ENCODE measurements around the gene LTB4R2. TPM values are rescaled to one million over a fixed set of nuclear protein-coding genes. Genes with fewer than 3 reads are reported as not detected.
"Not testable (repeated sequence)": the region's sequence is repeated elsewhere in the genome, so short reads cannot be mapped to it uniquely, and the experiment has no call there.

The LTB4R2 gene
- total RNA-seq, 1 experiment from 2014 or later, result 0.72 TPM

DNA sequence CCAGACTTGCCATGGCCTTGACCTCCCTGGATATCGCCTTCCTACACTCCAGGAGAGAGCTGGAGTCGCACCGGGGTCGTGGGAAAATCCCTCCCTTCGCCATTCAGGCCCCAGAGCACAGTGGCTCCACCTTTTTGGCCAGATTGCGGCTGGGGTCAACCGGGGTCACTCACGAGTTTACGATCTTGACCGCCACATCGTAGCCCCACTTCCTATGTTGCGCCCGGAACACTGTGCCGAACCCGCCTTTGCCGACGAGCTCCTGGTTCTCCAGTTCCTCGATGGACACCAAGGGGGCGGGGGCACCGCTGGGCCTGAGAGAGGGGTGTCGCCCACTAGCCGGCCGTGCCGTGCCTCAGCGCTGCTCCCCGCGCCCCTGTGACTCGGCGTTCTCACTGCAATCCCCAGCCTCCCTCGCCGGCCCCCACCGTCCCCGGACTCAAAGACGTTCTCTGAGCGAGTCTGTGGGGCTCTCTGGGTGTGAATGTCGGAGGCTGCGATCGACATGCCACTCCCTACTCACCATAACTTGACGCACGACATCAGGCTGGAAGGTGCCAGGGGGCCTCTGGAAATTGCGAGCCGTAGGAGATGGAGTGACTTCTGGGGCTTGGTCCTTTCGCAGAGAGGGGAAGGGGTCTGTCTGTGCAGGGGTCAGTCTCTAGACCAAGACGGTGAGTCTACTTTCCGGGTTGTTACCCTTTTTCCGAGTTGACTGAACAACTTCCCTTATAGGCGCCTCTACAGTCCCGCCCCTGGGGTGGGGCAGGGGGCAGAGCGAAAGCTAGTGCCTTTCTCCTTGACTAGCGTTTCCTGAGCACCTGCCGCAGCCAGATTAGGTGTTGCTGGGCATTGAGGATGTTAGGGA lies 29.6 kb downstream of the LTB4R2 start, which contains the start of gene RIPK3:
TSS of gene RIPK3 (minus strand) at position 708 of the 868 bp plus-strand sequence. CDS start at position 543, 165 bp downstream.
- DNase-seq (ENCODE audit: low read depth), result no peak

DNA sequence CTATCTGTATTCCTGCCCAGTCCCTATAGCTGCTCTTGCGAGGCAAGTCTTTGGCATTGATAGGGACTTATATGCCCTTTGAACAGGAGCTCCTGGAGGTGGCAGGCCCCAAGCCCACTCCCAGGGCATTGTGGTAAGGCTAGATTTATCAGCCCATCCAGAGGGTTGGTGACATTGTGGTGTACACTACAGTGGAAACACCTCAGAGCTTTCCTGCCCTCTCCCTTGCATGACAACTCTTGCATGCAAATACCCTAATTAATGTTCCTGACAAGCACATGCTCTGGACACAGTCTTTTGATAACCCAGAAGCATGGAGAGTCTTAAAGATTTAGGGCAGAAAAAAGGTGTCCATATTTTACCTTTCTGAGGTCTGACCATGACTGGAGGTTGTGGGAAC lies 30.7 kb downstream of the LTB4R2 start:
- DNase-seq (ENCODE audit: low read depth), result no peak

DNA sequence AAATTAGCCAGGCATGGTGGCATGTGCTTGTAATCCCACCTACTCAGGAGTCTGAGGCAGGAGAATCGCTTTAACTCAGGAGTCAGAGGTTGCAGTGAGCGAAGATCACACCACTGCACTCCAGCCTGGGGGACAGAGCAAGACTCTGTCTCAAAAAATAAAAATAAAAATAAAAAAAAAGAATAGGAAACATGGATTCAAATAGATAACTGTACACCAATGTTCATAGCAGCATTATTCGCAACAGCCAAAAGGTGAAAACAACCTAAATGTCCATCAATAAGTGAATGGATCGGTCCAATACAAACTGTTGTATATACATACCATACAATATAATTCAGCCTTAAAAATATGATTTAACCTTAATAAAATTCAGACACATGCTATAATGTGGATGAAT lies 32.9 kb downstream of the LTB4R2 start:
- DNase-seq (ENCODE audit: low read depth), result no peak

DNA sequence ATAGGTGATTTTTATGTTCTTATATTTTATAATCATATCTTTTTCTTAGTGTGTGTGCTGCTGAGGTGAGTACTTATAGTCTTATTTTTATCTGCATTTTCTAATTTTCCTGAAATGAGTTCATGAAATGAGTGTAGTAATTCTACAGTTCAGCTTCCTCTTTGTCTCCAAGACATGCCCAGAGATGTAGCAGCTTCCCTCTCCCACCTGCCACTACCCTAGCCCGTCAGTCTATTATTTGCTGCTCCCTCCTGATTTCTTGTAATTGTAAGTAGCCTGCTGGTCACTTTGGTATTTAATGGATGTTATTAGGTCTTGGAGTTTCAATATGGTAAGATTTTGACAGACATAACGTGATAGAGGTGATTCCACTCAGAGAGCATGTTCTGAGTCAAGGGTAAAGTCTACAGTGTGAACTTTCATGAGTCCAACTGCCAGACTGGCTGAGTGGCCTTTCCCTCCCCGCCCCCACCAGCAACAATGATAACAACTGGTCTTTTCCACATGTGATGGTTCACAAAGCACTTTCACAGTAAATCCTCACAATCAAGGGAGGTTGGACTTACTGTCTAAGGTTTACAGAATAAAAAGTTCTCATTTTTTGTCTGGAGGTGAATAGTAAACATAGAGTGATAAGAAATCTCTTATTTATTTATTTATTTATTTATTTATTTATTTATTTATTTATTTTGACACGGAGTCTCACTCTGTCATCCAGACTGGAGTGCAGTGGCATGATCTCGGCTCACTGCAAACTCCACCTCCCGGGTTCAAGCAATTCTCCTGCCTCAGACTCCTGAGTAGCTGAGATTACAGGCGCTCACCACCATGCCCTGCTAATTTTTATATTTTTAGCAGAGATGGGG lies 34.1 kb downstream of the LTB4R2 start:
- DNase-seq (ENCODE audit: low read depth), result no peak

DNA sequence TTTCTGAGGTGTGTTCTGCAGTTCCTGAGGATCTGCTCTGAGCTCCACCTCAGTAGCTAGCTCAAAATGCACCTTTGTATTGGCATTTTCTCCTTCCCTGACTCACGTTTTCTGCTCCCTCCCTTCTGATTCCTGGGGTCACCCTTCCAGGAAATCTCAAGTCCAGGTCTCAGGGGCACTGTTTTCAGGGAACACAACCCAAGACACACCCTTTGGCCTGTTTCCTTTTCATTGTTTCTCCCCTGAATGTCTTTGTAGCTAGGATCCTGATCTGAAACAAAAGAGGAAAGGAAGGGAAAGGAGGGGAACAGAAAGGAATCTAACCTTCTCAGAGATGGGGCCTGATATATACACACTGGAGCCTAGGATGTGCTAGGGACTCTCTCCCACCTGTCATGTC lies 37.2 kb downstream of the LTB4R2 start:
- DNase-seq (ENCODE audit: low read depth), result no peak

DNA sequence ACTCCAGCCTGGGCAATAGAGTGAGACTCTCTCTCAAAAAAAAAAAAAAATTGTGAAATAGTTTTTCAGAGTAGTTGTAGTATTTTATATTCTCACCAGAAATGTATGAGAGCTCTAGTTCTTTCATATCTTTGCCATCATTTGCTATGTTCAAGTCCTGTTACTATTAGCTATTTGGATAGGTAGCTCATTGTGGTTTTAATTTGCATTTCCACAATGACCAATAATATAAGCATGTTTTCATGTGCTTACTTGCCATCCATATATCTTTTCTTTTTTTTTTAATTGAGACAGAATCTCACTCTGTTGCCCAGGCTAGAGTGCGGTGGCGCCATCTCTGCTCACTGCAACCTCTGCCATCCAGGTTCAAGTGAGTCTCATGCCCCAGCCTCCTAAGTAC lies 38.2 kb downstream of the LTB4R2 start:
- no peak for DNase-seq (ENCODE audit: low read depth)

DNA sequence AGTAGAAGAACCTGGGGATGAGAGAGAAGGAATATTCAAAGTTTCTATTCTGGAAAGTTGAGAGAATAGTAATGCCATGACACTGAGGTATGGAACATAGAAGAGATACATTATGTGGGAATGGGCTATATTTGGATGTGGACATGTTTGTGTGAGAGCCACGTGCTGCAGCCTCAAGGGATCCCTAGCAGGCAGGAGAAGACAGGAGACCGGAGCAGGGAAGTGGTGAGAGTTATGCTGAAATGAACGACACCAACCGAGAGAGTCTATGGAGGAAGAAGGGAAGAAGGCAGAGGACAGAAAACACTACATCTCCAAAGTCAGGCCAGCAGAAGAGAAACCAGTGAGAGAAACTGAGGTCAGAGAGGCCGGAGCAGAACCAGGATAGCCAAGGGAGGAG lies 39.8 kb downstream of the LTB4R2 start:
- no peak for DNase-seq (ENCODE audit: low read depth)

DNA sequence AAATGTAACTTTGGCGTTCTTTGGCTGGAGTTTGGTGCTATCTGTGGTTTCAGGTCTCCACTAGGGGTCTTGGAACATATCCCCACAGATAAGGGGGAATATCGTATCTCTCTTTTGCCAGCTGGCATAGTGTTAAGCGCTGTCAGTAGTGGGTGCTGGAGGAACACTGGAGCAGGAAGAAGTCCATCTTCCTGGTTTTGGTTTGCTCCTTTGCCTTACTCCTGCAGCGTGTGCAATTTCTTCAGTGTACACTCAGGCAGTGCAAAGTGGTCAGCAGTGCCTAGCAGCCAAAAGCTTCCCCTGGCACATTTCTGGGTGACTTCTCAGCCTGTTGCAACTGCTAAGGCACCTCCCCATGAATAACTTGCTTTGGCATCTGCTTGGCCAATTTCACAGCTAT lies 41.6 kb downstream of the LTB4R2 start:
- peak; percentile 36 for DNase-seq (ENCODE audit: low read depth)

DNA sequence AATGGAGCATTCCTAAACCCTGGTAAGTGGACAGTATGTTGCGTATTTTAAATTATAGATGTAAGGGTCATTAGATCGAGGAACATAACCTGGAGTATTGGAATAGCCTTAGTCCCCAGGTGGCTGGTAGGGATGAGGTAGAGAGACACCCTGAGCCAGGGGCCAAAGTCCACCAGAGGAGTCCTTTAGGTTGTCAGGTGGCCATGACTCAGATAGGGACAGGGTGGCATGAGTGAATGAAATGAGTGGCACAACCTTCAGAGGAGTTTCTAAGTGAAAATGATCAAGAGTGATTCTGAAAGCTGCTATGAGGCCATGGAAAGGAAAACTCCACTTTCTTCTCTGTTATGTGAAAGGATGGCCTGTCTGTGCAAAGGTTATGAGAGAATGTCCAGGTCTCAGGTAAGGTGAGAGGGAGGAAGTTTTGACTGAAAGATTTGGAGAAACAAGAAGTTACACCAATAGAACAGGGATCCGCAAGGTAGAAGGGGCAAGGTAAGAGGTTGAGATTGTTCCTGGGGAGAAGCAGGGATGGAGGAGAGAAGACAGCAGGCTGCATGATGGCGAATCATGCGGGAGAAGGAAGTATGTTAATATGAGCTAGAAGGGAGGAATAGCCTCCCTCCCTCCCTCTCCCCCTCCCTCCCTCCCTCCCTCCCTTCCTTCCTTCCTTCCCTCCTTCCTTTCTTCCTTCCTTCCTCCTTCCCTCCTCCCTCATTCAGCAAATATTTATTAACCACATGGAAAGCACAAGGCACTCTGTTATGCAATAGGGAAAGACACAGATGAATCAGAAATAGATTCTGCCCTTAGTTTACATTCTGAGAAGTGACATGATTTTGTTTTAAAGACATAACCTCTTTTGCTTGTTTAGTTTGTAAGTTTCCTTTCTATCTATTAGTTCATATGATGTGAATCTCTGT lies 43.9 kb downstream of the LTB4R2 start:
- no peak for DNase-seq (ENCODE audit: low read depth)

DNA sequence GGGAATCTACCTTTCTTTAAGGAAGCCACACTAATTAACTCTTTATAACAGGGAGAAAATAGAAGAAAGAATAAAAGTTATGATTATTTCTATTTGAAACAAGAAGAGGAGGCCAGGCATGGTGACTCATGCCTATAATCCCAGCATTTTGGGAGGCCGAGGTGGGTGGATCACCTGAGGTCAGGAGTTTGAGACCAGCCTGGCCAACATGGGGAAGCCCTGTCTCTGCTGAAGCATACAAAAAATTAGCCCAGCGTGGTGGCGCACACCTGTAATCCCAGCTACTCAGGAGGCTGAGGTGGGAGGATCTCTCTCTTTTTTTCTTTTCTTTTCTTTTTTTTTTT lies 44.5 kb downstream of the LTB4R2 start:
- not testable (repeated sequence) for DNase-seq (ENCODE audit: low read depth)

DNA sequence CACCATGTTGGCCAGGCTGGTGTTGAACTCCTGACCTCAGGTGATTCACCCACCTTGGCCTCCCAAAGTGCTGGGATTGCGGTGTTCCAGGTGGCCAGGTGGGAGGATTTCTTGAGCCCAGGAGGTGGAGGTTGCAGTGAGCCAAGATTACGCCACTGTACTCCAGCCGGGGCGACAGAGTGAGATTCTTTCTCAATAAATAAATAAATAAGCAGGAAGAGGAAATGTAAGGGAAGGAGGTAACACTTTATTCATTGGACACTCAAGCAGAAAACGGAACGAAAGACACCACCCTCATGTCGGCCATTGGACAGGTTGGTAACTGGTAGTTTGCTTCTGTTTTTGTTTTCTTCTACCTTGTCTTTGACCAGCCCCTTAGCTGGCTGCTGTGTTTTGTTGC lies 45.1 kb downstream of the LTB4R2 start:
- DNase-seq (ENCODE audit: low read depth), result no peak

DNA sequence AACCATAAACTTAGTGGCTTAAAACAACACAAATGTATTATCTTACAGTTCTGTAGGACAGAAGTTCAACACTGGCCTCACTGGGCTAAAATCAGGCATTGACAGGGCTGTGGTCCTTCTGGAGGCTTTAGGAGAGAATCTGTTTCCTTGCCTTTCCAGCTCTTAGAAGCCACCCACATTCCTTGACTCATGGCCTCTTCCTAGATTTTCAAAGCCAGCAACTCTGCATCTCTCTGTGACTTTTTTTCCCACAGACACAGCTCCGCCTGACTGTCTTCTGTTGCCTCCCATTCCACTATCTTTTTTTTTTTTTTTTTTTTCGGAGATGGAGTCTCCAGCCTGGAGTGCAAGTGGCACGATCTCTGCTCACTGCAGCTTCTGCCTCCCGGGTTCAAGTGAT lies 46.3 kb downstream of the LTB4R2 start:
- DNase-seq (ENCODE audit: low read depth), result no peak

DNA sequence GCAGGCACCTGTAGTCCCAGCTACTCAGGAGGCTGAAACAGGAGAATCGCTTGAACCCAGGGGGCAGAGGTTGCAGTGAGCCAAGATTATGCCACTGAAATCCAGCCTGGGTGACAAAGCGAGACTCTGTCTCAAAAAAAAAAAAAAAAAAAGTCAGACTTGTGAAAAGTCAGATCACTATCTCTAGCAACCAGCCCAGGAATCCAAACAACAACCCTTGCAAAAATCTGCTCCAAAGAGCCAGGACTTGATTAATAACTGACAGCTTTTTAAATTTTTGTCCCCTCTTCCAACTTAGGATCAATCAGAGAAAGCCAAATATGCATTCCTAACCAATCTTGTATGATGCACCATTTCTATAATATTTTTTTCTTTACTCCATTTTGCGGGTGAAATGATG lies 50.3 kb downstream of the LTB4R2 start:
- no peak for DNase-seq (ENCODE audit: low read depth)

DNA sequence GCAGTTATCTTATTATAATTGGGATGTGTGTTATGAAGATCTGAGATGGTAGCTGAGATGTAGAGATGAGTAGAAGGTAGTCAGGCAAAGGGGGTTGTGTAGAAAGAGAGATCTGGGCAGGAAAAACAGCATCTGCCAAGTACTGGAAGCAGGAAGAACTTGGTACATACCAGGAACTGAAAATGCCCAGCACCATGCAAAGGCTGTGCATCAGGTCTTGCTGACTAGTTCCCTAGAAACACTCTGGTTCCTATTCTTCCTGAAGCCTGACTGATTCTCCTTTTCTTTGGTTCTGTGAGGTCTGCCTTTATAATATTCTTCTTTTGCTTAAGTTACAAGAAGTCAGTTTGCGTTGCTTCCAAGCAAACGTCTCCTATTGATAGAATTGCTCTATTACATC lies 51.4 kb downstream of the LTB4R2 start:
- no peak for DNase-seq (ENCODE audit: low read depth)

Other genes with a start within 250 kb of the LTB4R2 start
- not detected in 2 replicates for gene CPNE6, start 238.6 kb upstream of the LTB4R2 start, total RNA-seq (2014; rRNA removed; shearing (Covaris generic))
- gene PCK2, start 215.8 kb upstream of the LTB4R2 start, total RNA-seq (2014; rRNA removed; shearing (Covaris generic)), result 12.3 and 12.5 TPM in 2 replicates
- 42.9 and 57.1 TPM in 2 replicates for gene DCAF11, start 195.4 kb upstream of the LTB4R2 start, total RNA-seq (2014; rRNA removed; shearing (Covaris generic))
- 0.60 and 1.5 TPM in 2 replicates for gene NRL, start 195.2 kb upstream of the LTB4R2 start, total RNA-seq (2014; rRNA removed; shearing (Covaris generic))
- 0.20 TPM in 1 of 2 replicates, not detected in the other for gene FITM1, start 179.5 kb upstream of the LTB4R2 start, total RNA-seq (2014; rRNA removed; shearing (Covaris generic))
- 294 and 310 TPM in 2 replicates for gene PSME1, start 173.9 kb upstream of the LTB4R2 start, total RNA-seq (2014; rRNA removed; shearing (Covaris generic))
- 25.8 and 32.6 TPM in 2 replicates for gene EMC9, start 168.5 kb upstream of the LTB4R2 start, total RNA-seq (2014; rRNA removed; shearing (Covaris generic))
- 237 and 262 TPM in 2 replicates for gene PSME2, start 163.5 kb upstream of the LTB4R2 start, total RNA-seq (2014; rRNA removed; shearing (Covaris generic))
- 28.5 and 37.8 TPM in 2 replicates for gene RNF31, start 162.6 kb upstream of the LTB4R2 start, total RNA-seq (2014; rRNA removed; shearing (Covaris generic))
- 39.3 and 54.4 TPM in 2 replicates for gene IRF9, start 148.9 kb upstream of the LTB4R2 start, total RNA-seq (2014; rRNA removed; shearing (Covaris generic))
- gene REC8, start 138.1 kb upstream of the LTB4R2 start, total RNA-seq (2014; rRNA removed; shearing (Covaris generic)), result 0.39 and 1.1 TPM in 2 replicates
- 22.9 and 30.9 TPM in 2 replicates for gene IPO4, start 121.3 kb upstream of the LTB4R2 start, total RNA-seq (2014; rRNA removed; shearing (Covaris generic))
- 52.5 and 69.2 TPM in 2 replicates for gene TM9SF1, start 114.7 kb upstream of the LTB4R2 start, total RNA-seq (2014; rRNA removed; shearing (Covaris generic))
- gene TSSK4, start 104.4 kb upstream of the LTB4R2 start, total RNA-seq (2014; rRNA removed; shearing (Covaris generic)), result not detected in 2 replicates
- gene CHMP4A, start 96.7 kb upstream of the LTB4R2 start, total RNA-seq (2014; rRNA removed; shearing (Covaris generic)), result 13.5 and 39.7 TPM in 2 replicates
- 23.3 and 26.2 TPM in 2 replicates for gene MDP1, start 94.1 kb upstream of the LTB4R2 start, total RNA-seq (2014; rRNA removed; shearing (Covaris generic))
- 306 and 349 TPM in 2 replicates for gene NEDD8, start 77.8 kb upstream of the LTB4R2 start, total RNA-seq (2014; rRNA removed; shearing (Covaris generic))
- 51.2 and 52.9 TPM in 2 replicates for gene GMPR2, start 77.2 kb upstream of the LTB4R2 start, total RNA-seq (2014; rRNA removed; shearing (Covaris generic))
- gene TINF2, start 67.5 kb upstream of the LTB4R2 start, total RNA-seq (2014; rRNA removed; shearing (Covaris generic)), result 39.5 and 42.9 TPM in 2 replicates
- 0.60 and 0.78 TPM in 2 replicates for gene TGM1, start 47.0 kb upstream of the LTB4R2 start, total RNA-seq (2014; rRNA removed; shearing (Covaris generic))
- 15.8 and 20.2 TPM in 2 replicates for gene RABGGTA, start 38.5 kb upstream of the LTB4R2 start, total RNA-seq (2014; rRNA removed; shearing (Covaris generic))
- gene DHRS1, start 10.4 kb upstream of the LTB4R2 start, total RNA-seq (2014; rRNA removed; shearing (Covaris generic)), result 12.6 and 15.6 TPM in 2 replicates
- 10.7 and 10.8 TPM in 2 replicates for gene NOP9, start 10.3 kb upstream of the LTB4R2 start, total RNA-seq (2014; rRNA removed; shearing (Covaris generic))
- not detected in 2 replicates for gene CIDEB, start 2.2 kb upstream of the LTB4R2 start, total RNA-seq (2014; rRNA removed; shearing (Covaris generic))
- gene LTB4R, start 1.4 kb downstream of the LTB4R2 start, total RNA-seq (2014; rRNA removed; shearing (Covaris generic)), result 0.48 and 0.59 TPM in 2 replicates
- gene ADCY4, start 24.9 kb downstream of the LTB4R2 start, total RNA-seq (2014; rRNA removed; shearing (Covaris generic)), result not detected in 2 replicates
- 0.60 and 1.3 TPM in 2 replicates for gene RIPK3, start 29.9 kb downstream of the LTB4R2 start, total RNA-seq (2014; rRNA removed; shearing (Covaris generic))
- 10.6 and 13.1 TPM in 2 replicates for gene NFATC4, start 58.0 kb downstream of the LTB4R2 start, total RNA-seq (2014; rRNA removed; shearing (Covaris generic))
- gene NYNRIN, start 88.9 kb downstream of the LTB4R2 start, total RNA-seq (2014; rRNA removed; shearing (Covaris generic)), result 0.36 and 0.39 TPM in 2 replicates
- 0.72 and 1.3 TPM in 2 replicates for gene CBLN3, start 119.5 kb downstream of the LTB4R2 start, total RNA-seq (2014; rRNA removed; shearing (Covaris generic))
- 18.4 and 23.1 TPM in 2 replicates for gene KHNYN, start 119.8 kb downstream of the LTB4R2 start, total RNA-seq (2014; rRNA removed; shearing (Covaris generic))
- 12.1 and 17.1 TPM in 2 replicates for gene SDR39U1, start 132.6 kb downstream of the LTB4R2 start, total RNA-seq (2014; rRNA removed; shearing (Covaris generic))
- not detected in 2 replicates for gene CMA1, start 198.1 kb downstream of the LTB4R2 start, total RNA-seq (2014; rRNA removed; shearing (Covaris generic))

Measured in RPMI7951 (cell line).